D341Med (cell line): ENCODE data around the gene MAP3K15.

Source experiments
- DNase-seq: peaks from one replicate; pipeline ENCODE4 v3.0.0; 2012; ENCODE audit warnings: low spot score

The MAP3K15 gene

DNA sequence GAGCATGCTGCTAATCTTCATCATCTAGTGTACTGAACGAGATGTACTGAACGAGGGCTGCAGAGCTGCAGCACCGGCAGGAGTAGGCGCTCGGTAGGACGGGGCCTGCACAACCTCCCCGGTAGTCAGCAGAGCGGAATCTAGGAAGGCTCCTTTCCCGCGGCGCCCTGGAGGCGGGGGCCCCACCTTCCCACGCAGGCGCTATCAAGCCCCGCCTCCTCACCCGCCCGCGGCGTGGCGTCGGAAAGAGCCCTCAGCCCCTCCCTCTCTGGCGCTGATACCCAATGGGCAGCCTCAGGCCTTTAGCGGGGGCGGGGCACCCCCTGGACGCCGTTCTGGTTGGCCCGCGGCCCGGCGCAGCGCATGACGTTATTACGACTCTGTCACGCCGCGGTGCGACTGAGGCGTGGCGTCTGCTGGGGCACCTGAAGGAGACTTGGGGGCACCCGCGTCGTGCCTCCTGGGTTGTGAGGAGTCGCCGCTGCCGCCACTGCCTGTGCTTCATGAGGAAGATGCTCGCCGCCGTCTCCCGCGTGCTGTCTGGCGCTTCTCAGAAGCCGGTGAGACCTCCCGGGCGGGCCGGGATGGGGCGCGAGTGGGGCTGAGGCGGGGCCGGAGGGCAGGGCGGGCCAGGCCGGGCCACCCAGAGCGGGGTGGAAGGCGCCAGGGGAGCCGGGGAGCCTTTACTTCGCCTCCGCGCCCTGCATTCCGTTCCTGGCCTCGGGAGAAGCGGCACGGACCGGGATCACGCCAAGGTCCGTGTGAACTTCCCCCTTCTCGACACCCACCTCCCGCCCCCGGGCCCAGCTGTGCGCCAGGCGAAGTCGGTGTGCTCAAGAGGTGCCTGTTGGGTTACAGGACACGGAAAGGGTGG lies 171.5 kb downstream of the MAP3K15 start, which contains the start of gene PDHA1:
TSS of gene PDHA1 (plus strand) at position 393 of the 874 bp plus-strand sequence. CDS start at position 504, 111 bp downstream.
- peak; percentile 91 for DNase-seq

DNA sequence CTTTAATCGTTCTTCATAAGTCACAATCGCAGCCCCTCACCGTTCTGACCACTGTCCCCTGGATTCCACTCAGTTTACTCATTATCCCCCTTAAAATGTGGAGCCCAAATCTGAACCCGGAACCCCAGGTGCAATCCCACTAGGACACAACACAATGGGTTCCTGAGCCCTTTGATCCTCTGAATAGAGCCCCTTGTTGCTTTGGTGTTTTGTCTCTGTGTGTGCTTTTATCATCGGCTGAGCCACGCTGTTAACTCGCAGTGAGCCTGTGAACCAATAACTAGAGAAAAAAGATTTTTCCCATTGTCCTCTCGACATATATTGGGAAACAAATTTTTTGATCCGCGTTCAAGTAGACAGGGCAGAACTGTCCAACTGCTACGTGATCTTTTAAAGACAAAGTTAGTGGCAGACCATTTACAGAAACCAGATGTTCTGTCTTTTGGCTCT lies 172.2 kb downstream of the MAP3K15 start:
- no peak for DNase-seq

DNA sequence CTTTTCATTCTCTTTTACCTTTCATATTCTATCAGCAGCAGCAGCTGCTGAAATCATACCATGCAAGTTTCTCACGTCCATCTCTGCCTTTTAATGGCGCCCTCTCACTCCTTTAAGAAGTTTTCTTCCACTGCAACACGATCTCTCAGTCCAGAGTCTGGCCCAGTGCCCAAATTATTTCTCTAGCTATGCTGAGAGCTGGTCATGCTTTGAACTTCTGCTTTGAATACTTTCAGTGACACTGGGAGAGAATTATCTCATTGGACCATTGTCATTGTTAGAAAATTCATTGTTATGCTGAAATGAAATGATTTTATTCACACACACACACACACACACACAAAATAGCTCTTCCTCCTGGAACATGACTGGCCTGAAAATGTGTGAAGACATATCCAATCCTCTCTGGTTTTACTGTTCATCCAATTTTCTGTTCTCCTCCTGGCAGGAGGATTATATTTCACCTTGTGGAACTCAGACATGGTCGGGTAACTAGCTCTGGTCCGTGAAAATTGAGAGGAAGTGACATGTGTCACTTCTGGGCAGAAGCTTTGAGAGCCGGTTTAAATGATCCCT lies 172.9 kb downstream of the MAP3K15 start:
- DNase-seq: no peak

- DNase-seq: peak; percentile 34
Observed at GRCh38 chrX:19334945-19335626, 180.2 kb downstream of the MAP3K15 start.

DNA sequence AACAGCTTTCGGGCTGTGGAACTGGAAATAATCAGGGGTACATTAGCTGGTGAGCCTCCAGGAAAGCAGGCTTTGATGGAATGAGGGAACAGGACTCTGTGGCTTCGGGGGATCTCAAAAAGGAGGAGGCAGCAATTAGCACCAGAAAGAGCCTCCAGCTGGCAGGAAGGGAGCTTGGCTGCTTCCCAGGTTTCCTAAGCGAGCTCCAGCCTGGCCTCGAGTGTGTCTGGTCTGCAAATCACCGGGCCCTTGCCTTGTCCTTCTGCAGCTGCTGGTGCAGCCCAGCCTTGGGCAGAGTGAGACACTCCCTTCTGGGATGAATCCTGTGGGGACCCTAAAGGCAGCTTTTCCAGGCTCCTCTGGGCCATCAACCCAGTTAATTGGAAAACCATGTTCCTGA lies 182.3 kb downstream of the MAP3K15 start:
- no peak for DNase-seq

GRCh38 chrX:19331831-19332230 lies 183.5 kb downstream of the MAP3K15 start:
- DNase-seq: no peak

DNA sequence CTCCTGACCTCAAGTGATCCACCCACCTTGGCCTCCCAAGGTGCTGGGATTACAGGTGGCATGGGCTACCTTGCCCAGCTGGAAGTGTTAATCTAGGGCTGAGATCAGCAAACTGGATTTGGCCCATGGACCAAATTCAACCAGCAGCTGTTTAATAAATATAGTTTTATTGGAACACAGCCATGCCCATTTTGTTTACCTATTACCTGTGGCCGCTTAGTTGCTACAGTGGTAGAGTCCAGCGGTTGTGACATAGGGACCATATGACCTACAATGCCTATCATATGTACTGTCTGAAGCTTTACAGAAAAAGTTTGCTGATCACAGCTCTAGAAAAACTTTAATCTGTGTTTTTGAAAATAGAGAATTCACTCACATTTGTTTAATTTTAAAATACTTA lies 188.7 kb downstream of the MAP3K15 start:
- DNase-seq: no peak
